Stimulated activated naive CD8-positive, alpha-beta T cell treated with anti-CD3 and anti-CD28 coated beads, Interleukin-15, amount 100 ng/mL, for 72 hours (primary cell): ENCODE measurements around the gene WNT7A.
A peak's percentile ranks its signal among the peaks of the same experiment; 100 is the strongest.

Experiments used
- ATAC-seq: fragments of 150-1000 bp; cut with Tn5 transposase; 2 replicates; pipeline ENCODE4 v1.10.0; 2021; ENCODE audit warnings: mild to moderate bottlenecking, moderate library complexity
- DNase-seq, 2 donors: peaks; one replicate each; pipeline ENCODE4 v3.0.0; 2021 to 2022
- H3K27ac Mint-ChIP-seq, 2 donors: one replicate each; pipeline ENCODE4 v1.8.0; 2022; ENCODE audit warnings: mild to moderate bottlenecking in 2 of 2, mixed read lengths in 2 of 2, moderate library complexity in 2 of 2
- H3K27me3 Mint-ChIP-seq: one replicate; pipeline ENCODE4 v1.8.0; 2022; ENCODE audit warnings: mixed read lengths
- H3K4me1 Mint-ChIP-seq: one replicate; pipeline ENCODE4 v1.8.0; 2022; ENCODE audit warnings: mild to moderate bottlenecking, mixed read lengths
- H3K4me3 Mint-ChIP-seq, 2 donors: one replicate each; pipeline ENCODE4 v1.8.0; 2022; ENCODE audit warnings: mild to moderate bottlenecking in 2 of 2, mixed read lengths in 2 of 2, moderate library complexity in 1 of 2
- H3K9me3 Mint-ChIP-seq, 2 donors: one replicate each; pipeline ENCODE4 v1.8.0; 2022; ENCODE audit warnings: mixed read lengths in 2 of 2

WNT7A gene

DNA sequence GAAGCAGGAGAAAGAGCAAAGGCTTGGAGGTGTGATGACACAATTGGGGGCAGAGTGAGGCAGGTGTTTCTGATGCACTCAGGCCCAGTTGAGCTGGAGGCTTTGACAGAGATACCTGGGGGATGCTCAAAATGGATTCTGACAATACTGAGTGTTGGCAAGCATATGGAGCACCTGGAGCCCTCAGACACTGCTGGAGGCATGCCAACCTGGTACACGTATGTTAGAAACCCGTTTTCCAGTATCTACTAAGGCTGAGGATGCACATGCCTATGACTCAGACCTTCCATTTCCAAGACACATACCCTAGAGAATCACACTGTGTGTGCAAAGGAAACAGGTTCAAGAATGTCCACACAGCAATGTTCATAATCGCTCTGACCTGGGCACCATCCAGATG is 58.7 kb downstream of the WNT7A start:
- H3K4me1 Mint-ChIP-seq, result no peaks in the 10 kb centered on the region
- H3K9me3 Mint-ChIP-seq, result peaks cover 15 to 17% of the 10 kb centered on the region in 2 donors
- H3K4me3 Mint-ChIP-seq, result no peak overlapping the region
- no peak overlapping the region for H3K27ac Mint-ChIP-seq
- no peaks in the 10 kb centered on the region for H3K27me3 Mint-ChIP-seq
- ATAC-seq, result no peak
- no peak for DNase-seq

DNA sequence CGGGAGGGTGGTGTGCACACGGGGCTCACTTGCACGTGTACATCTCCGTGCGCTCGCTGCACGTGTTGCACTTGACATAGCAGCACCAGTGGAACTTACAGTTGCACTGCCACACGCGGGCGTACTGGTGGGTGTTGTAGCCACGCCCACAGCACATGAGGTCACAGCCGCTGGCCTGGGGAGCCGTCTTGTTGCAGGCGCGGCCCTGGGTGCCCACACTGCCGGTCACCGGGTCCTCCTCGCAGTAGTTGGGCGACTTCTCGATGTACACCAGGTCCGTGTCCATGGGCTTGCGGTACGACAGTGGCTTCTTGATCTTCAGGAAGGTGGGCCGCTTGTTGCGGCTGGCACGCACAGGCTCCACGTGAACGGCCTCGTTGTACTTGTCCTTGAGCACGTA is 61.0 kb downstream of the WNT7A start:
- Mint-ChIP-seq H3K4me1 (no peaks in the 10 kb centered on the region), H3K27ac (no peak overlapping the region), H3K9me3 (peaks cover 23 to 25% of the 10 kb centered on the region in 2 donors), H3K4me3 (no peak overlapping the region), H3K27me3 (no peaks in the 10 kb centered on the region)
- ATAC-seq (no peak), DNase-seq (no peak)

DNA sequence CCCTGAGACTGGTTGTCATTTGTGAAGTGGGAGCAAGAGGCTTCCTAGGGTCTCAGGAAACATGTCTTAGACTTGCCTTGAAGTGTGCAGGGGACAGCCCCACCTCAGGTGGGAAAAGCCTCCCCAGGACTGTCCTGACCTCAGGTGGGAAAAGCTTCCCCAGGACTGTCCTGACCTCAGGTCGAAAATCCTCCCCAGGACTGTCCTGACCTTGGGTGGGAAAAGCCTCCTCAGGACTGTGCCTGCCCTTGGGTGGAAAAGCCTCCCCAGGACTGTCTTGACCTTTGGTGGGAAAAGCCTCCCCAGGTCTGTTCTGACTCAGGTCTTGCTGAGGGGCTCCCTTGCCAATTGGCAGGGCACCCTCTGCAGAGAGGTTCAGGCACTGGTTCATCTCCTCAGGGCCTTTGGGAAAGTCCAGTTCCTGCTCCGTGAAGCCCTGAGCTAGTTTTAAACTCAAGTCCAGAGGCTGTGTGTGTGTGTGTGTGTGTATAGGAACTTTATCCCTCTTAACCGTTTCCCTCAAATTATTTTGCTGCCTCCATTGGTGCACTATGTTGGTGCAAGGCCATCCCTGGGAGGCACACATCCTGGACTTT is 64.7 kb downstream of the WNT7A start:
- DNase-seq (no peak), ATAC-seq (no peak)
- no peak overlapping the region for H3K4me3 Mint-ChIP-seq
- H3K27ac Mint-ChIP-seq, result no peak overlapping the region
- no peaks in the 10 kb centered on the region for H3K27me3 Mint-ChIP-seq
- H3K9me3 Mint-ChIP-seq, result peaks cover 25 to 27% of the 10 kb centered on the region in 2 donors
- H3K4me1 Mint-ChIP-seq, result no peaks in the 10 kb centered on the region

GRCh38 chr3:13812034-13812471 is 67.8 kb downstream of the WNT7A start:
- peaks cover 19 to 24% of the 10 kb centered on the region in 2 donors for H3K9me3 Mint-ChIP-seq
- H3K27ac Mint-ChIP-seq, result no peak overlapping the region
- no peak for ATAC-seq
- H3K4me3 Mint-ChIP-seq, result no peak overlapping the region
- no peaks in the 10 kb centered on the region for H3K4me1 Mint-ChIP-seq
- no peak for DNase-seq
- no peaks in the 10 kb centered on the region for H3K27me3 Mint-ChIP-seq

- H3K9me3 Mint-ChIP-seq, result peaks cover 16 to 24% of the 10 kb centered on the region in 2 donors
- no peaks in the 10 kb centered on the region for H3K27me3 Mint-ChIP-seq
- no peaks in the 10 kb centered on the region for H3K4me1 Mint-ChIP-seq
- no peak overlapping the region for H3K4me3 Mint-ChIP-seq
- no peak overlapping the region for H3K27ac Mint-ChIP-seq
- DNase-seq (no peak), ATAC-seq (no peak)
Measured at GRCh38 chr3:13811614-13812013, 68.3 kb downstream of the WNT7A start.

GRCh38 chr3:13808550-13808949 is 71.3 kb downstream of the WNT7A start:
- H3K9me3 Mint-ChIP-seq, result peaks cover 8 to 19% of the 10 kb centered on the region in 2 donors
- no peak for DNase-seq
- no peaks in the 10 kb centered on the region for H3K27me3 Mint-ChIP-seq
- no peaks in the 10 kb centered on the region for H3K4me1 Mint-ChIP-seq
- no peak overlapping the region for H3K4me3 Mint-ChIP-seq
- no peak overlapping the region for H3K27ac Mint-ChIP-seq
- ATAC-seq, result no peak

GRCh38 chr3:13801361-13802204 is 78.3 kb downstream of the WNT7A start:
- H3K9me3 Mint-ChIP-seq, result peaks cover 7 to 8% of the 10 kb centered on the region in 2 donors
- H3K27me3 Mint-ChIP-seq, result peaks cover 1% of the 10 kb centered on the region
- H3K4me3 Mint-ChIP-seq, result no peak overlapping the region
- no peak for ATAC-seq
- no peak overlapping the region for H3K27ac Mint-ChIP-seq
- peaks cover 5% of the 10 kb centered on the region for H3K4me1 Mint-ChIP-seq
- DNase-seq, result no peak

DNA sequence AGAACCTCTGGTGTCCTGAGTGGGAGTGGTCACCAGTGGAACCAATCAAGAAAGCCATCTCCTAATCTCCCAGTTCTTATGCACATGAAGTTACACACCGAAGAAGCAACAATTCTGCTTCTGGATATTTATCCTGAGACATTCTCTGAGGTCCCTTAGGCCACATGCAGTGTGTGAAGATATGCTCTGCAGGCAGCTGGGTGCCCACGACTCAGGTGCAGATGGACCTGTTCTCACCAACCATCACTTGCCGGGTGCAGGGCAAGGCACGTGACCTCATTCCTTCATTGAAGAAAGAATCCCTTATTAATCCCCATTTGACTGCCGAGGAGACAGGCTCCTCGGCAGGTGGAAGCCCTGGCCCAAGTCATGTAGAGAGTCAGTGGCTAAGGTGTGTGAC is 79.8 kb downstream of the WNT7A start:
- ATAC-seq (no peak), DNase-seq (no peak)
- Mint-ChIP-seq H3K4me3 (no peak overlapping the region), H3K27me3 (peaks cover 7% of the 10 kb centered on the region), H3K9me3 (no peaks in the 10 kb centered on the region), H3K27ac (no peak overlapping the region), H3K4me1 (peaks cover 10% of the 10 kb centered on the region)

- ATAC-seq (no peak), DNase-seq (no peak)
- Mint-ChIP-seq H3K9me3 (no peaks in the 10 kb centered on the region), H3K27ac (no peak overlapping the region), H3K27me3 (peaks cover 7% of the 10 kb centered on the region), H3K4me1 (peaks cover 10% of the 10 kb centered on the region), H3K4me3 (no peak overlapping the region)
Measured at GRCh38 chr3:13798401-13798800, 81.5 kb downstream of the WNT7A start.

GRCh38 chr3:13796701-13797460 is 83.0 kb downstream of the WNT7A start:
- H3K27ac Mint-ChIP-seq, result peak overlapping the region in 1 of 2 donors; percentile 16
- H3K4me3 Mint-ChIP-seq, result no peak overlapping the region
- H3K27me3 Mint-ChIP-seq, result peaks cover 7% of the 10 kb centered on the region
- H3K9me3 Mint-ChIP-seq, result no peaks in the 10 kb centered on the region
- ATAC-seq (no peak), DNase-seq (no peak)
- H3K4me1 Mint-ChIP-seq, result peaks cover 10% of the 10 kb centered on the region

- no peak for ATAC-seq
- Mint-ChIP-seq H3K27me3 (peaks cover 7% of the 10 kb centered on the region), H3K27ac (no peak overlapping the region), H3K9me3 (no peaks in the 10 kb centered on the region), H3K4me1 (peaks cover 10% of the 10 kb centered on the region), H3K4me3 (no peak overlapping the region)
- DNase-seq, result no peak
Measured at GRCh38 chr3:13795816-13796215, 84.1 kb downstream of the WNT7A start.

- Mint-ChIP-seq H3K27ac (no peak overlapping the region), H3K4me1 (peaks cover 10% of the 10 kb centered on the region), H3K9me3 (no peaks in the 10 kb centered on the region), H3K27me3 (peaks cover 7% of the 10 kb centered on the region), H3K4me3 (no peak overlapping the region)
- DNase-seq, result no peak
- no peak for ATAC-seq
Measured at GRCh38 chr3:13794322-13794721, 85.5 kb downstream of the WNT7A start.

DNA sequence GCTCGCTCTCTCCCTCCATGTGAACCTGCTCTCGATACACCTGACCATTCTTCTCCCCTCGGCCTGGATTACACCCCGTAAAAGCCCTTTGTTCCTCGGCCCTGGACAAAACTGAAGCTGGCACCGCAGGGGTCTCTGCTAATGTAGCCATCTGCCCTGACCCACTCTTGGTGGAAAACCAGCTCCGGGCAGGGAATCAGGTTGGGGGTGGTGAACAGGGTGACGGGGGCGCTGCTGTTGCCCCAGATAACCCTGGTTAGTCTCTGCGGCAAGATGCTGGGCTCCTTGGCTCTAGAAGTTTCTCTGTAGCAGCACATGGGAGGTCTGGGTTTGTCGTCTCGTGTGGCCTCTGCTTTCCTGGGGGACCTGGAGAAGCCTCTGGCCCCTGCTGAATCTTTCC is 86.4 kb downstream of the WNT7A start:
- DNase-seq (no peak), ATAC-seq (no peak)
- H3K9me3 Mint-ChIP-seq, result no peaks in the 10 kb centered on the region
- H3K4me3 Mint-ChIP-seq, result no peak overlapping the region
- peaks cover 7% of the 10 kb centered on the region for H3K27me3 Mint-ChIP-seq
- H3K4me1 Mint-ChIP-seq, result peaks cover 10% of the 10 kb centered on the region
- no peak overlapping the region for H3K27ac Mint-ChIP-seq

- peaks cover 7% of the 10 kb centered on the region for H3K27me3 Mint-ChIP-seq
- peaks cover 10% of the 10 kb centered on the region for H3K4me1 Mint-ChIP-seq
- no peaks in the 10 kb centered on the region for H3K9me3 Mint-ChIP-seq
- ATAC-seq (no peak), DNase-seq (no peak)
- no peak overlapping the region for H3K27ac Mint-ChIP-seq
- H3K4me3 Mint-ChIP-seq, result no peak overlapping the region
Measured at GRCh38 chr3:13792512-13793371, 87.1 kb downstream of the WNT7A start.

GRCh38 chr3:13792051-13792490 is 87.8 kb downstream of the WNT7A start:
- peaks cover 10% of the 10 kb centered on the region for H3K4me1 Mint-ChIP-seq
- H3K27ac Mint-ChIP-seq, result no peak overlapping the region

More at GRCh38 chr3:13792051-13792490, 87.8 kb downstream of the WNT7A start:
- no peaks in the 10 kb centered on the region for H3K9me3 Mint-ChIP-seq
- H3K27me3 Mint-ChIP-seq, result peaks cover 7% of the 10 kb centered on the region
- ATAC-seq (no peak), DNase-seq (no peak)
- no peak overlapping the region for H3K4me3 Mint-ChIP-seq
